IMR-90 (cell line): ENCODE results near the gene RHBDD1. TPM values are rescaled to one million over a fixed set of nuclear protein-coding genes. Genes with fewer than 3 reads are reported as not detected.

Source experiments
- ATAC-seq: fragments of 200-7000 bp; cut with Tn5 transposase; 2 replicates; pipeline ENCODE4 v1.9.1; 2020; ENCODE audit warnings: low read depth, mild to moderate bottlenecking, moderate library complexity
- BruUV-seq: library from RNA; stranded (reverse); fragments of 400-500 nt; replicated peaks from 2 replicates; lab custom pipeline; 2021; lab: Mats Ljungman, UMichigan
- CTCF ChIA-PET: fragments of 300-600 bp; formaldehyde crosslinking; extraction: SDS; loops from one replicate; lab custom pipeline; 2021; ENCODE audit warnings: antibody characterized with exemption; lab: Yijun Ruan, JAX
- POLR2A ChIA-PET: fragments of 300-600 bp; sonication (Branson Sonifier 250); formaldehyde crosslinking; loops from one replicate; lab custom pipeline; 2022; ENCODE audit warnings: antibody characterized with exemption; ENCODE audit not compliant: unreplicated experiment; lab: Charles Lee
- DNase-seq: peaks from one replicate; pipeline ENCODE4 v3.0.0; 2013
- H2AFZ ChIP-seq: replicated peaks from 2 replicates; pipeline ENCODE3; 2013; ENCODE audit warnings: low read length, mild to moderate bottlenecking; ENCODE audit not compliant: poor library complexity
- H2AK5ac ChIP-seq: 2 replicates; pipeline ENCODE4 v1.6.1; 2013; ENCODE audit warnings: low read depth, low read length, inconsistent platforms
- H2AK9ac ChIP-seq: replicated peaks from 2 replicates; pipeline ENCODE3; 2013; ENCODE audit warnings: mild to moderate bottlenecking, low read depth, low read length, moderate library complexity; ENCODE audit not compliant: poor library complexity
- H2BK120ac ChIP-seq: 2 replicates; pipeline ENCODE4 v1.6.1; 2013; ENCODE audit warnings: low read depth, low read length, inconsistent platforms
- H2BK15ac ChIP-seq: 3 replicates; pipeline ENCODE4 v1.6.1; 2013; ENCODE audit warnings: low read depth, low read length, inconsistent platforms
- H2BK20ac ChIP-seq: 2 replicates; pipeline ENCODE4 v1.6.1; 2013; ENCODE audit warnings: low read depth, mild to moderate bottlenecking, inconsistent platforms, low read length, moderate library complexity
- H2BK5ac ChIP-seq: 2 replicates; pipeline ENCODE4 v1.6.1; 2013; ENCODE audit warnings: mild to moderate bottlenecking, low read depth, low read length, inconsistent platforms; ENCODE audit not compliant: poor library complexity, severe bottlenecking
- H3K14ac ChIP-seq: replicated peaks from 2 replicates; pipeline ENCODE4 v1.6.1; 2013; ENCODE audit warnings: low read depth, low read length, inconsistent platforms
- H3K18ac ChIP-seq: 2 replicates; pipeline ENCODE4 v1.6.1; 2013; ENCODE audit warnings: low read depth, low read length, control low read depth
- H3K23ac ChIP-seq: 2 replicates; pipeline ENCODE4 v1.6.1; 2013; ENCODE audit warnings: low read depth, low read length, inconsistent platforms
- H3K27ac ChIP-seq: 2 replicates; pipeline ENCODE4 v1.5.1; 2013; ENCODE audit warnings: mild to moderate bottlenecking, control low read depth, low read length; ENCODE audit not compliant: insufficient read depth
- H3K27me3 ChIP-seq: 2 replicates; pipeline ENCODE4 v1.6.1; 2013; ENCODE audit warnings: low read length; ENCODE audit not compliant: control insufficient read depth, insufficient read depth
- H3K36me3 ChIP-seq: 2 replicates; pipeline ENCODE4 v1.6.1; 2013; ENCODE audit warnings: low read length, mixed read lengths; ENCODE audit not compliant: control insufficient read depth, insufficient read depth
- H3K4ac ChIP-seq: 2 replicates; pipeline ENCODE4 v1.6.1; 2013; ENCODE audit warnings: low read depth, low read length, inconsistent platforms
- H3K4me1 ChIP-seq: 2 replicates; pipeline ENCODE4 v1.6.1; 2013; ENCODE audit warnings: low read length, mixed read lengths; ENCODE audit not compliant: control insufficient read depth, insufficient read depth
- H3K4me2 ChIP-seq: 2 replicates; pipeline ENCODE4 v1.6.1; 2013; ENCODE audit warnings: low read depth, mild to moderate bottlenecking, control low read depth, low read length, moderate library complexity
- H3K4me3 ChIP-seq: 2 replicates; pipeline ENCODE4 v1.5.1; 2013; ENCODE audit warnings: low read depth, mild to moderate bottlenecking, control low read depth, low read length, moderate library complexity; ENCODE audit not compliant: insufficient read depth
- H3K56ac ChIP-seq: 2 replicates; pipeline ENCODE4 v1.6.1; 2013; ENCODE audit warnings: low read length, inconsistent platforms; ENCODE audit not compliant: insufficient read depth; ENCODE audit errors: extremely low read depth
- H3K79me1 ChIP-seq, 2 experiments: 2 replicates each; pipeline ENCODE4 v1.6.1; 2013; ENCODE audit warnings: low read length in 2 of 2, inconsistent platforms in 1 of 2, low read depth in 1 of 2
- H3K9ac ChIP-seq: 2 replicates; pipeline ENCODE4 v1.6.1; 2013; ENCODE audit warnings: low read depth, low read length, control low read depth
- H3K9me1 ChIP-seq: 2 replicates; pipeline ENCODE4 v1.6.1; 2013; ENCODE audit warnings: low read length, inconsistent platforms; ENCODE audit not compliant: insufficient read depth
- H3K9me3 ChIP-seq: 2 replicates; pipeline ENCODE4 v1.6.1; 2013; ENCODE audit warnings: low read length; ENCODE audit not compliant: control insufficient read depth, insufficient read depth
- H4K20me1 ChIP-seq: 2 replicates; pipeline ENCODE4 v1.6.1; 2013; ENCODE audit warnings: low read length, inconsistent platforms; ENCODE audit not compliant: insufficient read depth
- H4K5ac ChIP-seq: 2 replicates; pipeline ENCODE4 v1.6.1; 2013; ENCODE audit warnings: mild to moderate bottlenecking, low read depth, low read length, control low read depth
- H4K8ac ChIP-seq, 2 experiments: 2 replicates each; pipeline ENCODE4 v1.6.1; 2013; ENCODE audit warnings: low read depth in 2 of 2, low read length in 2 of 2, control low read depth in 1 of 2, inconsistent platforms in 1 of 2
- H4K91ac ChIP-seq: 2 replicates; pipeline ENCODE4 v1.6.1; 2013; ENCODE audit warnings: low read depth, low read length, inconsistent platforms; ENCODE audit not compliant: insufficient read depth
- BHLHE40 ChIP-seq: fragments of 150-350 bp; IDR thresholded peaks from 2 replicates; pipeline ENCODE4 v1.6.1; 2016; ENCODE audit warnings: mild to moderate bottlenecking, low read depth, low read length
- CEBPB ChIP-seq: IDR thresholded peaks from 2 replicates; pipeline ENCODE4 v1.6.1; 2012; ENCODE audit warnings: low read depth, low read length, improper control_type of control experiment
- CHD1 ChIP-seq: IDR thresholded peaks from 2 replicates; pipeline ENCODE4 v1.6.1; 2012; ENCODE audit warnings: low read depth, low read length, improper control_type of control experiment
- ELK1 ChIP-seq: fragments of 150-350 bp; IDR thresholded peaks from 2 replicates; pipeline ENCODE4 v1.6.1; 2016; ENCODE audit warnings: low read depth, mild to moderate bottlenecking, low read length, moderate library complexity, borderline replicate concordance
- POLR2A ChIP-seq: IDR thresholded peaks from 2 replicates; pipeline ENCODE4 v1.6.1; 2012; ENCODE audit warnings: mild to moderate bottlenecking, low read depth, low read length
- RAD21 ChIP-seq: IDR thresholded peaks from 2 replicates; pipeline ENCODE4 v1.6.1; 2012; ENCODE audit warnings: low read length, improper control_type of control experiment
- RCOR1 ChIP-seq: IDR thresholded peaks from 2 replicates; pipeline ENCODE4 v1.6.1; 2012; ENCODE audit warnings: mild to moderate bottlenecking, low read length, improper control_type of control experiment; ENCODE audit not compliant: insufficient replicate concordance
- SMC3 ChIP-seq: fragments of 150-350 bp; IDR thresholded peaks from 2 replicates; pipeline ENCODE4 v1.6.1; 2016; ENCODE audit warnings: low read depth, mild to moderate bottlenecking, antibody characterized with exemption, low read length, moderate library complexity
- USF2 ChIP-seq: fragments of 150-350 bp; IDR thresholded peaks from 2 replicates; pipeline ENCODE4 v1.6.1; 2017; ENCODE audit warnings: mild to moderate bottlenecking, antibody characterized with exemption, low read length, low read depth
- WGBS, 2 experiments: methylation state at CpG; one replicate each; pipeline versions ENCODE4 v1.1.5 to v1.1.7; 2013; ENCODE audit warnings: missing lambda C conversion rate in 2 of 2; ENCODE audit not compliant: insufficient read length in 1 of 2; ENCODE audit errors: extremely low coverage in 2 of 2; 5-methylcytosine and 5-hydroxymethylcytosine counted together
- dilution Hi-C: fragments of 300-500 bp; cut with HindIII; formaldehyde crosslinking; loops from one replicate; pipeline ENCODE4 v1.14.3; 2018; ENCODE audit warnings: low sequenced_read_pairs; ENCODE audit not compliant: unreplicated experiment
- in situ Hi-C: fragments of 300-500 bp; cut with MboI; formaldehyde crosslinking; loops from 3 replicates; pipeline ENCODE4 v1.14.3; 2019; ENCODE audit warnings: low sequenced_read_pairs, inconsistent platforms, mixed read lengths
- intact Hi-C: fragments of 100-400 bp; cut with micrococcal nuclease; formaldehyde crosslinking; loops from 2 replicates; pipeline ENCODE4 v1.10.0; 2022
- polyA plus RNA-seq, 3 experiments: library from polyadenylated mRNA; depleted of rRNA; stranded (reverse); fragments of >200 nt; gene quantifications; 2 replicates each; pipeline ENCODE4 v1.2.3, GENCODE V29; 2012; ENCODE audit warnings: low replicate concordance in 1 of 3
- total RNA-seq: library from RNA; depleted of rRNA; stranded (reverse); fragments of >200 nt; gene quantifications from 2 replicates; pipeline ENCODE4 v1.2.3, GENCODE V29; 2012
- TF ChIP-seq, protein P1 (sequence below): conservative IDR thresholded peaks from 2 replicates; pipeline ENCODE4 v1.5.1; 2012; ENCODE audit warnings: mild to moderate bottlenecking, low read depth, low read length, improper control_type of control experiment

The RHBDD1 gene
- total and polyA plus RNA-seq, 2 of the 4 experiments (the other 2 are of a cell fraction): 9.7 to 14.0 TPM

DNA sequence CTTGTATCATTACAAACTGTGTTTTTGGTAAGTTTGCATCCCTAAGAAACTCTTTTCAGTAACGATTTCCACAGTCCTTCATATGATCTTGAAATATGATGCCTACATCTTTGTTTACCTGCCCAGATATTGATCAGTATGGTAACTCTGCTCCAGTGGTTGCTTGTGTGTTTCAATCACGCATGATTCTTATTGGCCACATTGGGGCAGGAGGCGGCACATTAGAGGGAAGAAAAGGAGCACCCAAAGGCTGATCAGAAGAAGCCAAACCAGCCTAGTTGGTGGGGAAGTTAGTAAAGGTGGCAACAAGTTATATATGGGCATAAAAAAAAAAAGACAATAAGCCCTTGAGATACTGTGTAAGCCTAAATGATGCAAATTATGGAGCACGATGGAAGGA is 158.9 kb downstream of the RHBDD1 start:
- ChIA-PET POLR2A (no interaction called here), CTCF (interaction anchor here (0.7 kb wide), 1 partner anchor 496 kb away, joined by 8 read pairs; no protein-coding TSS in a partner anchor)
- Histone ChIP-seq H4K91ac (no peak overlapping the region), H3K18ac (no peak overlapping the region), H2BK5ac (no peak overlapping the region), H3K4me2 (no peak overlapping the region), H3K23ac (no peak overlapping the region), H3K27ac (no peak overlapping the region), H3K4me1 (no peaks in the 10 kb centered on the region), H4K5ac (no peak overlapping the region), H3K14ac (no peak overlapping the region), H2AK5ac (no peak overlapping the region), H3K9ac (no peak overlapping the region), H2BK20ac (no peak overlapping the region), H2AFZ (no peak overlapping the region), H3K27me3 (no peaks in the 10 kb centered on the region), H4K20me1 (no peaks in the 10 kb centered on the region), H4K8ac (no peak overlapping the region), H3K4me3 (no peak overlapping the region), H3K9me3 (no peaks in the 10 kb centered on the region), H3K56ac (no peak overlapping the region), H3K36me3 (0 out of 2 replicates have a peak, but pooled peaks cover 4% of the 10 kb centered on the region), H2AK9ac (no peak overlapping the region), H3K9me1 (no peaks in the 10 kb centered on the region; the same call in 1 of the 2 replicates), H2BK120ac (no peak overlapping the region), H2BK15ac (no peak overlapping the region), H3K79me1 (no peaks in the 10 kb centered on the region), H3K4ac (no peak overlapping the region)
- ATAC-seq (no peak), DNase-seq (no peak)
- TF ChIP-seq RAD21: no peak
- no peak for TF ChIP-seq POLR2A
- no peak for TF ChIP-seq ELK1
- TF ChIP-seq BHLHE40: no peak
- no peak for TF ChIP-seq CHD1
- no peak for TF ChIP-seq SMC3
- no peak for TF ChIP-seq USF2
- TF ChIP-seq, protein P1, sequence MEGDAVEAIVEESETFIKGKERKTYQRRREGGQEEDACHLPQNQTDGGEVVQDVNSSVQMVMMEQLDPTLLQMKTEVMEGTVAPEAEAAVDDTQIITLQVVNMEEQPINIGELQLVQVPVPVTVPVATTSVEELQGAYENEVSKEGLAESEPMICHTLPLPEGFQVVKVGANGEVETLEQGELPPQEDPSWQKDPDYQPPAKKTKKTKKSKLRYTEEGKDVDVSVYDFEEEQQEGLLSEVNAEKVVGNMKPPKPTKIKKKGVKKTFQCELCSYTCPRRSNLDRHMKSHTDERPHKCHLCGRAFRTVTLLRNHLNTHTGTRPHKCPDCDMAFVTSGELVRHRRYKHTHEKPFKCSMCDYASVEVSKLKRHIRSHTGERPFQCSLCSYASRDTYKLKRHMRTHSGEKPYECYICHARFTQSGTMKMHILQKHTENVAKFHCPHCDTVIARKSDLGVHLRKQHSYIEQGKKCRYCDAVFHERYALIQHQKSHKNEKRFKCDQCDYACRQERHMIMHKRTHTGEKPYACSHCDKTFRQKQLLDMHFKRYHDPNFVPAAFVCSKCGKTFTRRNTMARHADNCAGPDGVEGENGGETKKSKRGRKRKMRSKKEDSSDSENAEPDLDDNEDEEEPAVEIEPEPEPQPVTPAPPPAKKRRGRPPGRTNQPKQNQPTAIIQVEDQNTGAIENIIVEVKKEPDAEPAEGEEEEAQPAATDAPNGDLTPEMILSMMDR: no peak
- TF ChIP-seq CEBPB: no peak
- no peak for TF ChIP-seq RCOR1
- intact Hi-C loops (loop anchor here (1.0 kb wide), 1 partner anchor 113 kb away; no protein-coding TSS in a partner anchor), dilution Hi-C loops (no loop called here), in situ Hi-C loops (loop anchor here (25.0 kb wide), 2 partner anchors 807 to 1132 kb away; no protein-coding TSS in a partner anchor)
- no CpG with 5 or more reads among the region's 4 CpGs for WGBS, 2 experiments
- no TSS peak for BruUV-seq
